Measurements from ENCODE around the gene DMXL1. TPM values are rescaled to one million over a fixed set of nuclear protein-coding genes. Genes with fewer than 3 reads are reported as not detected.

The DMXL1 gene
- total and polyA plus RNA-seq, 2 experiments from 2014 or later = 28.4 to 41.7 TPM

GRCh38 chr5:119028575-119028974, 42.3 kb upstream of the DMXL1 start:
- H4K20me1 ChIP-seq (replicated peaks; ENCODE audit: insufficient read depth) = no peaks in the 10 kb centered on the region
- peaks cover 21% of the 10 kb centered on the region for H3K4me1 ChIP-seq (ENCODE audit: insufficient read depth)
- TF ChIP-seq CREB1 (CRISPR knock-in tag; IDR thresholded peaks at IDR 0.05; ENCODE audit: low read depth) (no peak), JUNB (IDR thresholded peaks at IDR 0.05; ENCODE audit: unreplicated experiment) (no peak), ZNF331 (CRISPR knock-in tag; IDR thresholded peaks at IDR 0.05; ENCODE audit: low read depth) (no peak), EZH2 (IDR thresholded peaks at IDR 0.05; ENCODE audit: low read depth, unreplicated experiment) (no peak), POLR2AphosphoS5 (IDR thresholded peaks at IDR 0.05; ENCODE audit: low read depth) (no peak), STAT1 (IDR thresholded peaks at IDR 0.05; ENCODE audit: unreplicated experiment) (no peak), CTCF (conservative IDR thresholded peaks at IDR 0.05; ENCODE audit: low read depth in 2 of 2) (no peak), EZH2phosphoT487 (IDR thresholded peaks at IDR 0.05; ENCODE audit: unreplicated experiment) (no peak), ETS1 (IDR thresholded peaks at IDR 0.05) (no peak), ZNF114 (CRISPR knock-in tag; IDR thresholded peaks at IDR 0.05) (no peak), NANOG (IDR thresholded peaks at IDR 0.05; ENCODE audit: borderline replicate concordance) (no peak)
- Mint-ChIP-seq H3K27ac (no peak overlapping the region), H3K36me3 (ENCODE audit: low read depth) (no peaks in the 10 kb centered on the region; the same call in 2 of the 3 replicates), H3K4me1 (peaks cover 25% of the 10 kb centered on the region), H3K4me3 (no peak overlapping the region), H3K27me3 (ENCODE audit: insufficient read depth, low read depth, poor library complexity) (peaks cover 3% of the 10 kb centered on the region), H3K9me3 (peaks cover 16% of the 10 kb centered on the region; the same call in 1 of the 3 replicates)
- no peak overlapping the region for H3K27ac ChIP-seq (ENCODE audit: low read depth)
- H3K9me2 ChIP-seq (ENCODE audit: insufficient read depth) = no peaks in the 10 kb centered on the region
- H2AFZ ChIP-seq = no peak overlapping the region
- H3K4me3 ChIP-seq = no peak overlapping the region
- no peak overlapping the region for H3K4me2 ChIP-seq
- ATAC-seq = no peak
- no peaks in the 10 kb centered on the region for H3F3A ChIP-seq (replicated peaks; ENCODE audit: low read depth)
- H3K79me2 ChIP-seq (replicated peaks; ENCODE audit: insufficient read depth) = no peaks in the 10 kb centered on the region
- no peaks in the 10 kb centered on the region for H3K27me3 ChIP-seq (ENCODE audit: insufficient read depth)
- H3K36me3 ChIP-seq (ENCODE audit: insufficient read depth) = no peaks in the 10 kb centered on the region; the same call in 1 of the 2 replicates
- no peak for DNase-seq (ENCODE audit: low spot score)

- H4K20me1 ChIP-seq (replicated peaks; ENCODE audit: insufficient read depth) = no peaks in the 10 kb centered on the region
- H3K4me1 ChIP-seq (ENCODE audit: insufficient read depth) = peaks cover 21% of the 10 kb centered on the region
- H3K9me2 ChIP-seq (ENCODE audit: insufficient read depth) = no peaks in the 10 kb centered on the region
- H3F3A ChIP-seq (replicated peaks; ENCODE audit: low read depth) = no peaks in the 10 kb centered on the region
- peak overlapping the region; percentile 7; the same call in 1 of the 2 replicates for H3K27ac ChIP-seq (ENCODE audit: low read depth)
- no peaks in the 10 kb centered on the region for H3K79me2 ChIP-seq (replicated peaks; ENCODE audit: insufficient read depth)
- H3K4me1 Mint-ChIP-seq = peaks cover 25% of the 10 kb centered on the region
- H3K4me3 ChIP-seq = no peak overlapping the region
- no peak for ATAC-seq
- H3K36me3 ChIP-seq (ENCODE audit: insufficient read depth) = no peaks in the 10 kb centered on the region
- no peaks in the 10 kb centered on the region for H3K36me3 Mint-ChIP-seq (ENCODE audit: low read depth)
- H3K27ac Mint-ChIP-seq = peak overlapping the region; percentile 49; the same call in 1 of the 2 replicates
- peaks cover 3% of the 10 kb centered on the region for H3K27me3 Mint-ChIP-seq (ENCODE audit: insufficient read depth, low read depth, poor library complexity)
- DNase-seq (ENCODE audit: low spot score) = no peak
- no peak overlapping the region for H2AFZ ChIP-seq
- H3K9me3 Mint-ChIP-seq = no peaks in the 10 kb centered on the region
- peak overlapping the region; percentile 17 for H3K4me2 ChIP-seq
- H3K27me3 ChIP-seq (ENCODE audit: insufficient read depth) = no peaks in the 10 kb centered on the region
- H3K4me3 Mint-ChIP-seq = no peak overlapping the region
- TF ChIP-seq CREB1 (CRISPR knock-in tag; IDR thresholded peaks at IDR 0.05; ENCODE audit: low read depth) (no peak), STAT1 (IDR thresholded peaks at IDR 0.05; ENCODE audit: unreplicated experiment) (no peak), CTCF (conservative IDR thresholded peaks at IDR 0.05; ENCODE audit: low read depth in 2 of 2) (no peak), ZNF114 (CRISPR knock-in tag; IDR thresholded peaks at IDR 0.05) (no peak), EZH2 (IDR thresholded peaks at IDR 0.05; ENCODE audit: low read depth, unreplicated experiment) (no peak), NANOG (IDR thresholded peaks at IDR 0.05; ENCODE audit: borderline replicate concordance) (no peak), ZNF331 (CRISPR knock-in tag; IDR thresholded peaks at IDR 0.05; ENCODE audit: low read depth) (no peak), EZH2phosphoT487 (IDR thresholded peaks at IDR 0.05; ENCODE audit: unreplicated experiment) (no peak), JUNB (IDR thresholded peaks at IDR 0.05; ENCODE audit: unreplicated experiment) (no peak), POLR2AphosphoS5 (IDR thresholded peaks at IDR 0.05; ENCODE audit: low read depth) (no peak), REST (IDR thresholded peaks at IDR 0.05; ENCODE audit: unreplicated experiment) (no peak)
Measured at GRCh38 chr5:119031011-119031886, 39.6 kb upstream of the DMXL1 start.
